B cell (primary cell): ENCODE measurements around the gene RBKS. TPM values are rescaled to one million over a fixed set of nuclear protein-coding genes. Genes with fewer than 3 reads are reported as not detected.

ENCODE experiments used
- ATAC-seq: fragments of 200-7000 bp; cut with Tn5 transposase; one replicate; pipeline ENCODE4 v1.10.0; 2021; ENCODE audit warnings: low read depth, mild to moderate bottlenecking, moderate number of reproducible peaks, moderate library complexity
- CTCF ChIA-PET: fragments of 350-600 bp; sonication (Branson Sonifier 250); formaldehyde crosslinking; loops from one replicate; lab custom pipeline; 2021; ENCODE audit warnings: antibody characterized with exemption, inconsistent platforms; lab: Charles Lee
- POLR2A ChIA-PET: fragments of 350-600 bp; sonication (Branson Sonifier 250); formaldehyde crosslinking; loops from one replicate; lab custom pipeline; 2021; ENCODE audit warnings: antibody characterized with exemption; lab: Charles Lee
- DNase-seq: peaks from one replicate; pipeline ENCODE4 v3.0.0; 2013
- H2AFZ ChIP-seq: 2 replicates; pipeline ENCODE4 v1.6.1; 2012; ENCODE audit warnings: mild to moderate bottlenecking, low read depth, low read length; ENCODE audit not compliant: insufficient read depth, poor library complexity, severe bottlenecking
- H3K27ac ChIP-seq, 2 donors: 1 replicate in 1 of 2; 2 replicates in 1 of 2; pipeline ENCODE4 v1.5.1; 2012 to 2013; ENCODE audit warnings: low read length in 2 of 2, mild to moderate bottlenecking in 2 of 2, moderate library complexity in 1 of 2
- H3K27me3 ChIP-seq, 4 experiments: fragments of 200-600 bp in 1 of 4; sonication (generic) in 1 of 4; replicated peaks in 1 of 4; 1 replicate in 2 of 4; 2 replicates in 2 of 4; pipeline versions ENCODE4 v1.6.1 to v1.7.0; 2013 to 2016; ENCODE audit warnings: low read length in 3 of 4, mild to moderate bottlenecking in 2 of 4, mixed read lengths in 1 of 4, moderate library complexity in 1 of 4; ENCODE audit not compliant: insufficient read depth in 4 of 4, control insufficient read depth in 3 of 4; ENCODE audit errors: control extremely low read depth in 1 of 4
- H3K36me3 ChIP-seq, 2 experiments: replicated peaks in 1 of 2; 1 replicate in 1 of 2; 2 replicates in 1 of 2; pipeline versions ENCODE4 v1.6.1 to v1.7.1; 2013; ENCODE audit warnings: low read length in 1 of 2; ENCODE audit not compliant: insufficient read depth in 2 of 2, control insufficient read depth in 1 of 2; ENCODE audit errors: control extremely low read depth in 1 of 2, extremely low read depth in 1 of 2
- H3K4me1 ChIP-seq, 2 donors: fragments of 200-600 bp in 1 of 2; sonication (generic) in 1 of 2; 1 replicate in 1 of 2; 2 replicates in 1 of 2; pipeline versions ENCODE4 v1.5.1 to v1.6.1; 2013 to 2017; ENCODE audit warnings: low read length in 2 of 2; ENCODE audit not compliant: control insufficient read depth in 2 of 2, insufficient read depth in 2 of 2
- H3K4me2 ChIP-seq: replicated peaks from 2 replicates; pipeline ENCODE3; 2012; ENCODE audit warnings: mild to moderate bottlenecking, low read depth, low read length; ENCODE audit not compliant: poor library complexity, severe bottlenecking
- H3K4me3 ChIP-seq, 5 experiments: fragments of 200-600 bp in 1 of 5; sonication (generic) in 1 of 5; 1 replicate in 3 of 5; 2 replicates in 2 of 5; pipeline versions ENCODE4 v1.5.1 to v1.7.0; 2011 to 2016; ENCODE audit warnings: low read length in 4 of 5, mild to moderate bottlenecking in 4 of 5, low read depth in 2 of 5, control low read depth in 1 of 5, moderate library complexity in 1 of 5; ENCODE audit not compliant: insufficient read depth in 1 of 5; ENCODE audit errors: control extremely low read depth in 1 of 5, extremely low read depth in 1 of 5
- H3K79me2 ChIP-seq: fragments of 200-600 bp; sonication (generic); one replicate; pipeline ENCODE4 v1.6.0; 2016; ENCODE audit warnings: low read length; ENCODE audit not compliant: control insufficient read depth, insufficient read depth
- H3K9ac ChIP-seq: fragments of 200-600 bp; sonication (generic); 2 replicates; pipeline ENCODE4 v1.6.1; 2017; ENCODE audit warnings: mild to moderate bottlenecking, low read length, moderate library complexity
- H3K9me3 ChIP-seq, 3 donors: one replicate each; pipeline versions ENCODE4 v1.6.1 to v1.7.1; 2013; ENCODE audit warnings: low read length in 2 of 3; ENCODE audit not compliant: control insufficient read depth in 2 of 3, insufficient read depth in 1 of 3; ENCODE audit errors: control extremely low read depth in 1 of 3
- H4K20me1 ChIP-seq: 2 replicates; pipeline ENCODE4 v1.6.0; 2012; ENCODE audit warnings: mild to moderate bottlenecking, low read length; ENCODE audit not compliant: insufficient read depth, control insufficient read depth, poor library complexity, severe bottlenecking
- H3K27ac Mint-ChIP-seq: one replicate; pipeline ENCODE4 v1.8.0; 2021; ENCODE audit warnings: mixed read lengths
- H3K27me3 Mint-ChIP-seq: one replicate; pipeline ENCODE4 v1.8.0; 2021; ENCODE audit warnings: mixed read lengths
- H3K4me1 Mint-ChIP-seq: one replicate; pipeline ENCODE4 v1.8.0; 2021; ENCODE audit warnings: mixed read lengths
- H3K4me3 Mint-ChIP-seq: one replicate; pipeline ENCODE4 v1.8.0; 2021; ENCODE audit warnings: mixed read lengths
- H3K9me3 Mint-ChIP-seq: one replicate; pipeline ENCODE4 v1.8.0; 2022; ENCODE audit warnings: mixed read lengths; ENCODE audit not compliant: insufficient read depth
- CTCF ChIP-seq: fragments of 200-600 bp; IDR thresholded peaks from one replicate; pipeline ENCODE4 v1.8.0; 2022; ENCODE audit warnings: antibody characterized with exemption, mild to moderate bottlenecking
- EZH2 ChIP-seq: IDR thresholded peaks from 2 replicates; pipeline ENCODE4 v1.6.1; 2012; ENCODE audit warnings: borderline replicate concordance, low read depth, mild to moderate bottlenecking, moderate library complexity, low read length; ENCODE audit not compliant: insufficient read depth, poor library complexity, severe bottlenecking
- WGBS: methylation state at CpG from one replicate; pipeline ENCODE4 v1.1.5; 2013; ENCODE audit warnings: missing lambda C conversion rate; ENCODE audit not compliant: insufficient coverage; 5-methylcytosine and 5-hydroxymethylcytosine counted together
- intact Hi-C: fragments of 100-400 bp; cut with micrococcal nuclease; formaldehyde crosslinking; loops from one replicate; pipeline ENCODE4 v1.10.0; 2022
- polyA plus RNA-seq: library from polyadenylated mRNA; depleted of rRNA; stranded (reverse); fragments of >200 nt; gene quantifications from 2 replicates; pipeline ENCODE4 v1.2.3, GENCODE V29; 2012
- total RNA-seq, 2 donors: library from RNA; stranded (reverse); fragments of 120-200 nt in 1 of 2; gene quantifications; 1 replicate in 1 of 2; 2 replicates in 1 of 2; pipeline versions ENCODE4 v1.2.3 to v1.2.4, GENCODE V29; 2013 to 2022

The RBKS gene
- total and polyA plus RNA-seq, 2 donors (not counting 1 experiment from before 2014, with no cell fraction given), result 6.4 to 9.2 TPM

- CTCF ChIA-PET, result no interaction called here
- Histone ChIP-seq H3K36me3 (peaks cover 0 to 3% of the 10 kb centered on the region in 2 experiments), H3K4me2 (no peak overlapping the region), H3K9me3 (no peaks in the 10 kb centered on the region), H3K4me1 (peaks cover 0 to 2% of the 10 kb centered on the region in 2 donors), H3K27me3 (no peaks in the 10 kb centered on the region), H4K20me1 (no peaks in the 10 kb centered on the region), H3K4me3 (no peak overlapping the region), H3K79me2 (peaks cover 32% of the 10 kb centered on the region), H3K27ac (no peak overlapping the region), H2AFZ (no peak overlapping the region), H3K9ac (no peak overlapping the region)
- intact Hi-C loops, result no loop called here
- ATAC-seq, result no peak
- TF ChIP-seq EZH2, result no peak
- no peak for TF ChIP-seq CTCF
- H3K4me3 Mint-ChIP-seq, result no peak overlapping the region
- DNase-seq, result no peak
- H3K27ac Mint-ChIP-seq, result no peak overlapping the region
- H3K27me3 Mint-ChIP-seq, result no peaks in the 10 kb centered on the region
- H3K4me1 Mint-ChIP-seq, result peaks cover 18% of the 10 kb centered on the region
- no peaks in the 10 kb centered on the region for H3K9me3 Mint-ChIP-seq
- WGBS, result no CpG with 5 or more reads among the region's 2 CpGs
- POLR2A ChIA-PET, result no interaction called here
Measured at GRCh38 chr2:27903018-27903417, 12.8 kb upstream of the RBKS start.

GRCh38 chr2:27902098-27902497, 11.9 kb upstream of the RBKS start:
- no peaks in the 10 kb centered on the region for H3K9me3 Mint-ChIP-seq
- H3K9ac ChIP-seq, result no peak overlapping the region
- no peak overlapping the region for H3K4me3 Mint-ChIP-seq
- no peaks in the 10 kb centered on the region for H3K27me3 ChIP-seq
- H3K4me3 ChIP-seq, result no peak overlapping the region
- no peaks in the 10 kb centered on the region for H4K20me1 ChIP-seq
- TF ChIP-seq CTCF (no peak), EZH2 (no peak)
- no peak overlapping the region for H3K27ac Mint-ChIP-seq
- ChIA-PET CTCF (no interaction called here), POLR2A (no interaction called here)
- peaks cover 0 to 5% of the 10 kb centered on the region in 2 experiments for H3K36me3 ChIP-seq
- H3K4me1 ChIP-seq, result peaks cover 2 to 10% of the 10 kb centered on the region in 2 donors
- intact Hi-C loops, result no loop called here
- no peak for ATAC-seq
- peaks cover 23% of the 10 kb centered on the region for H3K4me1 Mint-ChIP-seq
- H3K27ac ChIP-seq, result no peak overlapping the region
- no peaks in the 10 kb centered on the region for H3K9me3 ChIP-seq
- no peaks in the 10 kb centered on the region for H3K27me3 Mint-ChIP-seq
- no CpG with 5 or more reads among the region's 1 CpG for WGBS
- no peak for DNase-seq
- no peak overlapping the region for H2AFZ ChIP-seq
- no peak overlapping the region for H3K4me2 ChIP-seq
- H3K79me2 ChIP-seq, result peaks cover 32% of the 10 kb centered on the region
